ENCODE results near the gene ATP1A2. TPM values are rescaled to one million over a fixed set of nuclear protein-coding genes. Genes with fewer than 3 reads are reported as not detected.

The ATP1A2 gene
- total RNA-seq, 1 experiment from 2014 or later = not detected

DNA sequence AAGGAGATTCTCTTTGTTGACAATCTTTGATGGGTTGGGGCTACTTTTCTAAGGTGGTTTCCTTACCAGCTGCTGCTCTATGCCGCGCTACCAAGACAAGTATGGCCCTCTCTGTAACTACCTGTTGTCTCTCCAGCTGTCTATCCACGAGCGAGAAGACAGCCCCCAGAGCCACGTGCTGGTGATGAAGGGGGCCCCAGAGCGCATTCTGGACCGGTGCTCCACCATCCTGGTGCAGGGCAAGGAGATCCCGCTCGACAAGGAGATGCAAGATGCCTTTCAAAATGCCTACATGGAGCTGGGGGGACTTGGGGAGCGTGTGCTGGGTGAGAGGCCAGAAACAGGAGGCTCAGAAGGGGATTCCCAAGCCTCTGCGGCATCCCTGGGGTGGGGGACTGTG lies 14.4 kb downstream of the ATP1A2 start:
- in situ Hi-C loops (cut with HindIII; ENCODE audit: low pct_unique_long_range_greater_than_20kb, low sequenced_read_pairs) = no loop called here
- DNase-seq (ENCODE audit: low read depth, low spot score) = no peak

DNA sequence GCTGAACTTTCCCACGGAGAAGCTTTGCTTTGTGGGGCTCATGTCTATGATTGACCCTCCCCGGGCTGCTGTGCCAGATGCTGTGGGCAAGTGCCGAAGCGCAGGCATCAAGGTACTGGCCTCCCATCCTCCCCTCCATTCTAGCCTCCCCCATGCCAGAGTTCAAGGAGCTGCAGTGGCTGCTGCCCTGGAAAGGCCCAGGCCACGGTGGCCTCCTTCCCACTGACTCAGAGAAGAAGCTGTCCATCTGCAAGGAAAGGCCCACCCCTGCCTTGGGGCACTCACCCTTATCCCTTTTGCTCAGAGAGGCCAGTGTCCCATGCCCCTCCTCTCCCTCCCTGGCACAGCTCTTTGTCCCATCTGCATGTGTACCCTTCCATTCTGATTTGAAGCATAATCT lies 14.9 kb downstream of the ATP1A2 start:
- in situ Hi-C loops (cut with HindIII; ENCODE audit: low pct_unique_long_range_greater_than_20kb, low sequenced_read_pairs) = no loop called here
- no peak for DNase-seq (ENCODE audit: low read depth, low spot score)

DNA sequence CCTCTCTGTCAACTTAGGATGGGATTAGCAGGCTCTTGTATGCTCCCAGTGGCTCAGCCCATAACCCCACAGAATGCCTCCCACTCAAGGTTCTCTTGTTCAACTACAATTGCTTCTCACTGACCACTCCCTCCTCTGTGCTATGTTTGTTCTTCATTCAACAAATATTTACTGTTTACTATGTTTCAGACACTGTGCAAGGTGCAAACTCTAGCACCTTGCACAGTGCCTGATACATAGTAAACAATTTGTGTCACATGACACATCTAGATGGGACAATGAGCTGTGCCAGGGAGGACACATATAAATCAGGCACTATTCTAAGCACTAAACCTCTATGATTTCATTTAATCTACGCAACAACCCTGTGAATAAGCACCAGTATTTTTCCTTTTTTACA lies 15.4 kb downstream of the ATP1A2 start:
- DNase-seq (ENCODE audit: low read depth, low spot score) = no peak
- in situ Hi-C loops (cut with HindIII; ENCODE audit: low pct_unique_long_range_greater_than_20kb, low sequenced_read_pairs) = no loop called here

DNA sequence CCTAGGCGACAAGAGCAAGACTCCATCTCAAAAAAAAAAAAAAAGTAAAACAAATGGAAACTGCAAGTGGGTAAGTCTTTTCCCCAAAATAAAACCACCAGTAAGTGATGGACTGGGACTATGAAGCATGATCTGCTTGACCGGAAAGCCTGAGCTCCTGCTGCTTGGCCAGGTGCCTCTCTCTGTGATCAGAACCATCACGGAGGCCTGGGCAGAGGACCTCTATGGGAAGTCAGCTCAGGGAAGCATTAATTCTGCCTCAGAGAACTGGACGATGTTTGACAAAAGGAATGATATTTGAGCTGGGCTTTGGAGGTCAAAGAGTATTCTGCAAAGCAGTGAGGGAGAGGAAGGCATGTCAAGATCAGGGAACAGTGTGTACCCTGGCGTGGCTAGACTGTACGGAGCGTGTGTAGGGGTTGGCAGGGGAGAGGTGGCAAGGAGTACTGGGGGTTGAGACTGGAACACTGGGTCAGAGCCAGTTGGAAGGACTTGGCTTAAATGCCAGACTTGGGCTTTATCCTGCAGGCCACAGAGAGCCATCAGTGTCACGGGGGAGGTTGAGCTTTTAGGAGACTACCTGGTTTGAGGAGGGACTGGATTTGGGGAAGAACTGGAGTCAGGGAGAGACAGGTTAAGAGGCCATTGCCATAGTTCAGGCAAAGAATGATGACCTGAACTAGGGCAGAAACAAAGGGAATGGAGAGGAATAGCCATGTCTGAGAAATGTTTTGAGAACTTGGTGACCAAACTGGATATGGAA lies 16.4 kb downstream of the ATP1A2 start:
- in situ Hi-C loops (cut with HindIII; ENCODE audit: low pct_unique_long_range_greater_than_20kb, low sequenced_read_pairs) = no loop called here
- no peak for DNase-seq (ENCODE audit: low read depth, low spot score)

GRCh38 chr1:160133990-160134770 lies 18.6 kb downstream of the ATP1A2 start:
- in situ Hi-C loops (cut with HindIII; ENCODE audit: low pct_unique_long_range_greater_than_20kb, low sequenced_read_pairs) = no loop called here
- no peak for DNase-seq (ENCODE audit: low read depth, low spot score)

DNA sequence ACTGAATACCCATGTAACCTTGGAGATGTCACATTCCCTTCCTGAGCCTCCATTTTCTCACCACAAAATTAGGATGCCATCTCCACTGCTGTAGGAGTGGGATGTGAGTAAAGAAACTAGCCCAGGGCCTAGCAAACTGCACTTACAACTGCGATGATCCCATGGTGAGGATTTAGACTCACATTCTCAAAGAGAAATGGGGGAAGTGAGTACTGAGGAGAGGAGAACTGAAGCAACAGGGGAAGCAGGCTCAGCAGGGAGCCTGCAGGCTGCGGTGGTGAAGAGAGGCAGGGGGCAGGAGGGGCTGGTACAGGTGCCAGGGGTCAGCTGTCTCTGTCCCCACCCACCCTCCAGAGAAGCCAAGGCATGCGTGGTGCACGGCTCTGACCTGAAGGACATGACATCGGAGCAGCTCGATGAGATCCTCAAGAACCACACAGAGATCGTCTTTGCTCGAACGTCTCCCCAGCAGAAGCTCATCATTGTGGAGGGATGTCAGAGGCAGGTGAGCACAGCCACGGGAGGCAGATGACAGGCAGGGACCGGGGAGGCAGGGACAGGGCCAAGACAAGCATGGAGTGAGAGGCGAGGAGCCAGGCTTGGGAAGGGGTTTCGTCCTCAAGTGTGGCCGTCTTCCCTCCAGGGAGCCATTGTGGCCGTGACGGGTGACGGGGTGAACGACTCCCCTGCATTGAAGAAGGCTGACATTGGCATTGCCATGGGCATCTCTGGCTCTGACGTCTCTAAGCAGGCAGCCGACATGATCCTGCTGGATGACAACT lies 19.4 kb downstream of the ATP1A2 start:
- in situ Hi-C loops (cut with HindIII; ENCODE audit: low pct_unique_long_range_greater_than_20kb, low sequenced_read_pairs) = no loop called here
- no peak for DNase-seq (ENCODE audit: low read depth, low spot score)

DNA sequence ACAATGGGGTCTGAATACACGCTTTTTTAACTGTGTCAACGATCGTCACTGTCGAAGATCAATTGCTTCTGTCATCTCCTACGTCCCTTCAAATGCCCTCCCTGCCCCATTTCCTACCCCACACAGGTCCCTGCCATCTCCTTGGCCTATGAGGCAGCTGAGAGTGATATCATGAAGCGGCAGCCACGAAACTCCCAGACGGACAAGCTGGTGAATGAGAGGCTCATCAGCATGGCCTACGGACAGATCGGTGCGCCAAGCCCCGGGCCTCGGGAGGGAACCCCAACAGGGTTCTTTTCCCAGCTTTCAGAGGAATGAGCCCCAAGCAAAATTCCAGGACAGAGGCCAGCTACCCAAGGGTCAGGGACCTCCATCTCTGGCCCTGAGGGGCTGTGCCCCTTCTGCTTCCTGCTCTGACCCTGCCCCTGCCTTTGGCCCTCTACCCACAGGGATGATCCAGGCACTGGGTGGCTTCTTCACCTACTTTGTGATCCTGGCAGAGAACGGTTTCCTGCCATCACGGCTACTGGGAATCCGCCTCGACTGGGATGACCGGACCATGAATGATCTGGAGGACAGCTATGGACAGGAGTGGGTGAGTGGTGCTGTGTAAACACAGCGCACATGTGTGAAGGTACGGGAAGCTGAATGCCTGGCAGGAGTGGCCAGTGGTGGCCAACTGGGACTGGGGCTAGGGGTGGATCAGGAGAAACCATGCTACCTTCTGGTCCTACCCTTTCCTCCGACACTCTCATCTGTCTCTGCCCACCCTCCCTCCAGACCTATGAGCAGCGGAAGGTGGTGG lies 20.8 kb downstream of the ATP1A2 start:
- in situ Hi-C loops (cut with HindIII; ENCODE audit: low pct_unique_long_range_greater_than_20kb, low sequenced_read_pairs) = no loop called here
- DNase-seq (ENCODE audit: low read depth, low spot score) = no peak

DNA sequence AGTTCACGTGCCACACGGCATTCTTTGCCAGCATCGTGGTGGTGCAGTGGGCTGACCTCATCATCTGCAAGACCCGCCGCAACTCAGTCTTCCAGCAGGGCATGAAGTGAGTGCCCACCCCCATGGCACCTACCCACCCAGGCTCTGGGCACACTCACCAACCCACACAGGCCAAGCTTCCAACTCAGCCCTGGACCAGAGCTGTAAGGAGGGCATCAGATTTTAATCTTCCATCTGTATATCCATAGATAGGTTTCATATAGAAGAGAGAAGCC lies 21.3 kb downstream of the ATP1A2 start:
- in situ Hi-C loops (cut with HindIII; ENCODE audit: low pct_unique_long_range_greater_than_20kb, low sequenced_read_pairs) = no loop called here
- DNase-seq (ENCODE audit: low read depth, low spot score) = no peak

- no peak for DNase-seq (ENCODE audit: low read depth, low spot score)
- in situ Hi-C loops (cut with HindIII; ENCODE audit: low pct_unique_long_range_greater_than_20kb, low sequenced_read_pairs) = no loop called here
Observed at GRCh38 chr1:160137216-160137862, 21.8 kb downstream of the ATP1A2 start.

- in situ Hi-C loops (cut with HindIII; ENCODE audit: low pct_unique_long_range_greater_than_20kb, low sequenced_read_pairs) = no loop called here
- no peak for DNase-seq (ENCODE audit: low read depth, low spot score)
Observed at GRCh38 chr1:160139840-160140239, 24.3 kb downstream of the ATP1A2 start.

- no peak for DNase-seq (ENCODE audit: low read depth, low spot score)
- in situ Hi-C loops (cut with HindIII; ENCODE audit: low pct_unique_long_range_greater_than_20kb, low sequenced_read_pairs) = no loop called here
Observed at GRCh38 chr1:160143695-160144094, 28.1 kb downstream of the ATP1A2 start.

- in situ Hi-C loops (cut with HindIII; ENCODE audit: low pct_unique_long_range_greater_than_20kb, low sequenced_read_pairs) = no loop called here
- no peak for DNase-seq (ENCODE audit: low read depth, low spot score)
Observed at GRCh38 chr1:160144921-160145320, 29.4 kb downstream of the ATP1A2 start.

DNA sequence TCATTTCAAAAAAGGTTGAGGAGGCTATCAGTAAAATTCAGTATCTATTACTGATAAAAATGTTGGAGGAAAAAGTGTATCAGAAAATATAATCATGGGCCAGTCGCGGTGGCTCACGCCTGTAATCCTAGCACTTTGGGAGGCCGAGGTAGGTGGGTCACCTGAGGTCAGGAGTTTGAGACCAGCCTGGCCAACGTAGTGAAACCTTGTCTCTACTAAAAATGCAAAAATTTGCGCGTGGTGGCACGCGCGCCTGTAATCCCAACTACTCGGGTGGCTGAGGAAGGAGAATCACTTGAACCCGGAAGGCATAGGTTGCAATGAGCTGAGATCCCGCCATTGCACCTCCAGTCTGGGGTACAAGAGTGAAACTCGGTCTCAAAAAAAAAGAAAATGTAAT lies 30.5 kb downstream of the ATP1A2 start:
- DNase-seq (ENCODE audit: low read depth, low spot score) = no peak
- in situ Hi-C loops (cut with HindIII; ENCODE audit: low pct_unique_long_range_greater_than_20kb, low sequenced_read_pairs) = no loop called here

GRCh38 chr1:160148121-160148520 lies 32.6 kb downstream of the ATP1A2 start:
- in situ Hi-C loops (cut with HindIII; ENCODE audit: low pct_unique_long_range_greater_than_20kb, low sequenced_read_pairs) = no loop called here
- DNase-seq (ENCODE audit: low read depth, low spot score) = no peak

GRCh38 chr1:160149233-160149632 lies 33.7 kb downstream of the ATP1A2 start:
- DNase-seq (ENCODE audit: low read depth, low spot score) = no peak
- in situ Hi-C loops (cut with HindIII; ENCODE audit: low pct_unique_long_range_greater_than_20kb, low sequenced_read_pairs) = no loop called here

DNA sequence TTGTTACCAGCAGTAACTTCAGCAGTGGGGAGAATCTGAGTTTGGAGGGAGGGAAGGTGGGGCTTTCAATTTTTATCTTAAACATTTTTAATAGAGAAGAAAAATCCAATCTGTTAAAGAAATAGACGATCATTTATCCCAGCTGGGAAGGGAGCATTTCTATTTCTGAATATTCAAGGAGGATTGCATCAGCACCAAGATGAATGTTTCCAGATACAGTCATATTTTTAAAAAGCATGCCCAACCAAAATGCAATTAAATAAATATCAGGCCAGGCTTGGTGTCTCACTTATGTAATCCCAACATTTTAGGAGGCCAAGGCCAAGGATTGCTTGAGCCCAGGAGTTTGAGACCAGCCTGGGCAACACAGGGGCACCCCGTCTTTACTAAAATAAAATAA lies 34.2 kb downstream of the ATP1A2 start:
- no peak for DNase-seq (ENCODE audit: low read depth, low spot score)
- in situ Hi-C loops (cut with HindIII; ENCODE audit: low pct_unique_long_range_greater_than_20kb, low sequenced_read_pairs) = no loop called here

DNA sequence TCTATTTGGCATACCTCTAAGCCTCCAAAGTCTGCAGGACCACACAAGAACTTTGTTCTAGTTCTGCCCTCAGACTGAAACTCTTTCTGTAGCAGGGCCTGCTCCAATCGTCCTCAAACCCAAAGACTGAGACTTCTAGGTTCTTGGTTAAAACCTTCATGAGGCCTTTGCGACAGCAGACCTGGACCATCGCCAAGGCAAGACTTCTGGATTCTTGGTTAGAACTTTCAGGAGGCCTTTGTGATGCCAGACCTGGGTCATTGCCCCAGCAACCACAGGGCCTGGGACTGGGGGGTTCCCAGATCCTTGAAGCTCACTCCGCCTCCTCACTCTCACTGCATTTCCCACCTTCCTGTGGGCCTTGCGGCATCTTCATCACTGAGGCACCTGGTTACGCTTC lies 35.7 kb downstream of the ATP1A2 start, which contains the start of gene ATP1A4:
TSS of gene ATP1A4 (plus strand) at position 301 of the 400 bp plus-strand sequence. CDS start 438 bp downstream, outside the sequence.
- in situ Hi-C loops (cut with HindIII; ENCODE audit: low pct_unique_long_range_greater_than_20kb, low sequenced_read_pairs) = no loop called here

More for the DNA sequence above, 35.7 kb downstream of the ATP1A2 start, which contains the start of gene ATP1A4:
- DNase-seq (ENCODE audit: low read depth, low spot score) = no peak

Measured in SK-MEL-5 (cell line).